K562 (cell line): ENCODE data around the gene ITGA3. TPM values are rescaled to one million over a fixed set of nuclear protein-coding genes. Genes with fewer than 3 reads are reported as not detected.

ENCODE experiments used
- ATAC-seq: fragments of 200-7000 bp; cut with Tn5 transposase; 3 replicates; pipeline ENCODE4 v1.9.1; 2020; ENCODE audit warnings: moderate library complexity
- BruUV-seq: library from RNA; stranded (reverse); fragments of 400-500 nt; replicated peaks from 2 replicates; lab custom pipeline; 2021; lab: Mats Ljungman, UMichigan
- CTCF ChIA-PET: fragments of 300-600 bp; formaldehyde crosslinking; extraction: SDS; loops from one replicate; lab custom pipeline; 2021; ENCODE audit warnings: low intra/inter-chr PET ratio; lab: Yijun Ruan, JAX
- POLR2A ChIA-PET: fragments of 300-600, 350-650 bp; sonication (Branson Sonifier 250); formaldehyde crosslinking; extraction: SDS; loops from one replicate; lab custom pipeline; 2021; ENCODE audit warnings: antibody characterized with exemption, inconsistent platforms; lab: Yijun Ruan, JAX
- DNase-seq, 4 experiments: peaks; one replicate each; pipeline versions ENCODE4 v3.0.0 to v3.0.0-alpha.2; 2011 to 2018; ENCODE audit warnings: low spot score in 3 of 4, mixed read lengths in 3 of 4; ENCODE audit errors: extremely low read depth in 1 of 4
- FAIRE-seq: peaks from 2 replicates; lab custom pipeline; 2011; peaks lifted over from hg19 to GRCh38; lab: Jason Lieb, UNC
- H2AFZ ChIP-seq: 2 replicates; pipeline ENCODE4 v1.6.0; 2011; ENCODE audit warnings: low read depth, low read length, control low read depth, inconsistent platforms
- H3K27ac ChIP-seq: fragments of 200-600 bp; 3 replicates; pipeline ENCODE4 v1.8.0; 2011; ENCODE audit warnings: low read depth, mild to moderate bottlenecking, control low read depth, inconsistent platforms, low read length, moderate library complexity, mixed read lengths; ENCODE audit errors: extremely low read depth
- H3K27me3 ChIP-seq, 2 experiments: fragments of 300-600 bp in 1 of 2; 2 replicates in 1 of 2; 3 replicates in 1 of 2; pipeline versions ENCODE4 v1.6.0 to v1.8.0; 2011; ENCODE audit warnings: inconsistent platforms in 2 of 2, low read length in 2 of 2, mild to moderate bottlenecking in 1 of 2, mixed read lengths in 1 of 2, moderate library complexity in 1 of 2; ENCODE audit not compliant: control insufficient read depth in 2 of 2, insufficient read depth in 2 of 2
- H3K36me3 ChIP-seq: fragments of 300-600 bp; 3 replicates; pipeline ENCODE4 v1.8.0; 2011; ENCODE audit warnings: mild to moderate bottlenecking, low read length, inconsistent platforms; ENCODE audit not compliant: control insufficient read depth, insufficient read depth
- H3K4me1 ChIP-seq, 2 experiments: fragments of 200-600 bp in 1 of 2; replicated peaks in 1 of 2; 2 replicates in 1 of 2; 3 replicates in 1 of 2; pipeline versions ENCODE4 v1.5.1 to v1.8.0; 2011; ENCODE audit warnings: inconsistent platforms in 2 of 2, low read length in 2 of 2, mild to moderate bottlenecking in 1 of 2, mixed read lengths in 1 of 2, moderate library complexity in 1 of 2; ENCODE audit not compliant: control insufficient read depth in 2 of 2, insufficient read depth in 2 of 2
- H3K4me2 ChIP-seq: 2 replicates; pipeline ENCODE4 v1.6.1; 2011; ENCODE audit warnings: low read length, control low read depth, inconsistent platforms, mixed read lengths; ENCODE audit not compliant: insufficient read depth
- H3K4me3 ChIP-seq: fragments of 200-600 bp; sonication (generic), shearing (Covaris generic); 2 replicates; pipeline ENCODE4 v1.5.1; 2016; ENCODE audit warnings: control low read depth, inconsistent platforms
- H3K79me2 ChIP-seq: fragments of 200-600 bp; 3 replicates; pipeline ENCODE4 v1.8.0; 2011; ENCODE audit warnings: low read length, inconsistent platforms; ENCODE audit not compliant: control insufficient read depth, insufficient read depth
- H3K9ac ChIP-seq, 2 experiments: 2 replicates each; pipeline versions ENCODE4 v1.6.0 to v1.6.1; 2011; ENCODE audit warnings: low read depth in 2 of 2, low read length in 2 of 2, control low read depth in 1 of 2, inconsistent platforms in 1 of 2, mild to moderate bottlenecking in 1 of 2, mixed read lengths in 1 of 2; ENCODE audit not compliant: insufficient read depth in 1 of 2
- H3K9me1 ChIP-seq: one replicate; pipeline ENCODE4 v1.6.0; 2011; ENCODE audit warnings: inconsistent platforms, mild to moderate bottlenecking, low read length, moderate library complexity; ENCODE audit not compliant: control insufficient read depth, insufficient read depth
- H3K9me3 ChIP-seq: replicated peaks from 2 replicates; pipeline ENCODE4 v1.5.1; 2011; ENCODE audit warnings: low read depth, low read length, inconsistent platforms; ENCODE audit not compliant: control insufficient read depth, insufficient read depth
- H4K20me1 ChIP-seq: replicated peaks from 2 replicates; pipeline ENCODE4 v1.6.1; 2011; ENCODE audit warnings: low read length, inconsistent platforms, mixed read lengths; ENCODE audit not compliant: control insufficient read depth, insufficient read depth
- CREB1 ChIP-seq, 2 experiments: sonication (generic) in 1 of 2; formaldehyde crosslinking in 1 of 2; IDR thresholded peaks; 2 replicates each; pipeline versions ENCODE4 v1.6.1 to v1.8.0; 2012 to 2022; ENCODE audit warnings: inconsistent platforms in 1 of 2, mild to moderate bottlenecking in 1 of 2, missing genetic modification reagents in 1 of 2, moderate library complexity in 1 of 2
- EP300 ChIP-seq: IDR thresholded peaks from 2 replicates; pipeline ENCODE4 v1.6.1; 2012; ENCODE audit warnings: low read length, improper control_type of control experiment
- FUS ChIP-seq: fragments of 200-400 bp; formaldehyde crosslinking; optimal IDR thresholded peaks from 2 replicates; pipeline ENCODE3; 2017; ENCODE audit warnings: low read depth, low read length
- GATAD2B ChIP-seq: fragments of 450-650 bp; IDR thresholded peaks from 2 replicates; pipeline ENCODE4 v1.6.1; 2017; ENCODE audit warnings: mild to moderate bottlenecking, borderline replicate concordance
- LEF1 ChIP-seq: fragments of 450-650 bp; IDR thresholded peaks from 2 replicates; pipeline ENCODE4 v1.6.1; 2016; ENCODE audit warnings: mild to moderate bottlenecking
- MAFK ChIP-seq: IDR thresholded peaks from 2 replicates; pipeline ENCODE4 v1.6.1; 2011; ENCODE audit warnings: low read length, improper control_type of control experiment
- MECOM ChIP-seq: fragments of 250-450 bp; sonication (Bioruptor Pico); IDR thresholded peaks from 2 replicates; pipeline ENCODE4 v1.8.0; 2022; ENCODE audit warnings: inconsistent platforms
- MTA2 ChIP-seq: fragments of 450-650 bp; IDR thresholded peaks from 2 replicates; pipeline ENCODE4 v1.6.1; 2016; ENCODE audit warnings: low read depth
- NCOA4 ChIP-seq: fragments of 450-650 bp; IDR thresholded peaks from 2 replicates; pipeline ENCODE4 v1.6.1; 2018; ENCODE audit warnings: mild to moderate bottlenecking; ENCODE audit not compliant: partially characterized antibody
- PCBP2 ChIP-seq: fragments of 200-400 bp; formaldehyde crosslinking; IDR thresholded peaks from 2 replicates; pipeline ENCODE4 v1.6.1; 2018; ENCODE audit warnings: low read length, low read depth, mild to moderate bottlenecking, moderate library complexity; ENCODE audit not compliant: poor library complexity, severe bottlenecking
- SIRT6 ChIP-seq: IDR thresholded peaks from one replicate; pipeline ENCODE4 v1.6.1; 2012; ENCODE audit warnings: low read depth, mild to moderate bottlenecking, control low read depth, inconsistent platforms, low read length, moderate library complexity
- SMAD2 ChIP-seq: fragments of 150-350 bp; IDR thresholded peaks from 2 replicates; pipeline ENCODE4 v1.6.1; 2014; ENCODE audit warnings: low read depth, mild to moderate bottlenecking, low read length
- ZFP36 ChIP-seq: fragments of 150-350 bp; IDR thresholded peaks from 2 replicates; pipeline ENCODE4 v1.6.1; 2018; ENCODE audit warnings: low read length, low read depth; ENCODE audit not compliant: partially characterized antibody
- ZNF324 ChIP-seq: fragments of 250-450 bp; sonication (Bioruptor Pico); IDR thresholded peaks from 2 replicates; pipeline ENCODE4 v1.4.0; 2020; ENCODE audit warnings: mild to moderate bottlenecking
- ZNF408 ChIP-seq: fragments of 250-450 bp; sonication (Bioruptor Pico); IDR thresholded peaks from 2 replicates; pipeline ENCODE4 v1.4.0; 2020; ENCODE audit warnings: low read depth, mild to moderate bottlenecking, moderate library complexity
- ZNF644 ChIP-seq: fragments of 200-800 bp; sonication (Bioruptor generic); IDR thresholded peaks from 2 replicates; pipeline ENCODE4 v1.6.1; 2016; ENCODE audit warnings: low read depth, missing genetic modification characterization, missing compliant biosample characterization
- WGBS: fragments of 100-300 bp; shearing (Covaris generic); methylation state at CpG from one replicate; pipeline ENCODE4 v1.1.6; 2016; ENCODE audit warnings: low coverage, mixed read lengths; ENCODE audit not compliant: insufficient coverage; ENCODE audit errors: missing lambda C conversion rate; 5-methylcytosine and 5-hydroxymethylcytosine counted together
- in situ Hi-C: fragments of 300-500 bp; cut with MboI; formaldehyde crosslinking; loops from 4 replicates; pipeline ENCODE4 v1.15.0; 2018; ENCODE audit warnings: inconsistent platforms, mixed read lengths
- intact Hi-C: fragments of 100-400 bp; cut with micrococcal nuclease; formaldehyde crosslinking; loops from 2 replicates; pipeline ENCODE4 v1.14.2; 2022
- polyA plus RNA-seq, 8 experiments: library from polyadenylated mRNA; depleted of rRNA in 4 of 8; stranded (reverse) in 5 of 8; unstranded in 3 of 8; fragments of >200 nt; fragmentation: Nextera tagmentation in 2 of 8; fragmentation: Illumina TruSeq in 1 of 8; extraction: Ambion mirVana in 2 of 8; extraction: Trizol in 1 of 8; gene quantifications; 2 replicates each; pipeline versions ENCODE4 v1.2.1 to v1.2.3, GENCODE V29; 2011 to 2014; ENCODE audit warnings: inconsistent platforms in 1 of 8, missing spikeins in 1 of 8
- total RNA-seq, 7 experiments: library from RNA; depleted of rRNA in 6 of 7; stranded (reverse); fragments of >200 nt in 6 of 7; fragmentation: Illumina TruSeq in 2 of 7; extraction: Trizol in 2 of 7; gene quantifications; 2 replicates each; pipeline versions ENCODE4 v1.2.1 to v1.2.3, GENCODE V29; 2011 to 2021; ENCODE audit warnings: low replicate concordance in 1 of 7
- TF ChIP-seq, protein P1 (sequence below): fragments of 250-450 bp; sonication (Bioruptor Pico); IDR thresholded peaks from 2 replicates; pipeline ENCODE4 v1.5.0; 2020; ENCODE audit warnings: mild to moderate bottlenecking, borderline replicate concordance

The ITGA3 gene
- total and polyA plus RNA-seq, 9 of the 15 experiments (the other 6 are each of a cell fraction or from before 2014, with no cell fraction given), result 0.03 to 0.75 (median 0.14) TPM; not detected in 2

DNA sequence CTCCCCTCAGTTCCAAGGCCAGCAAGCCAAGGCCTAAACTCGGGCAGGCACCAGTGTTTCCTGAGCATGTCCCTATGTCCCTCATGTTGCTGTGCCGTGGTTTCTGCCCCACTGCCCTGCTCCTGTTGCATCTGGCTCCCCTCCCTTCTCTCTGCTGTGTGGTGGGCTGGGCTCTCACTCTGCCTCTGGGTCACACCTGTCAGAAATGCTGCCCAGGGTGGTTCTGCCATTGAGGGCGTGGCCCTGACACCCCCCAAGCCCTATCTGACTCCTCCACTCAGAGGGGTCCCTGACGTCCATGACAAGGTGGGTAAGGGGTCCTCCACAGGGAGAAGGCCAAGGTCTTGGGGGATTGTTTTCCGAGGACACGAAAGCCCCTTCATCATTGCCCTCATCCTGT, 9.2 kb upstream of the ITGA3 start:
- no peak overlapping the region for H3K9ac ChIP-seq
- in situ Hi-C loops, result no loop called here
- H3K4me3 ChIP-seq, result no peak overlapping the region
- TF ChIP-seq EP300 (no peak), FUS (no peak), ZFP36 (no peak), MECOM (CRISPR knock-in tag) (no peak), ZNF408 (CRISPR knock-in tag) (no peak), LEF1 (no peak), PCBP2 (no peak)
- H3K9me3 ChIP-seq, result no peaks in the 10 kb centered on the region
- ChIA-PET CTCF (no interaction called here), POLR2A (no interaction called here)
- H3K9me1 ChIP-seq, result no peaks in the 10 kb centered on the region
- H3K27me3 ChIP-seq, result peaks cover 0 to 21% of the 10 kb centered on the region in 2 experiments; a peak in 2 of 5 replicates
- peaks cover 3 to 10% of the 10 kb centered on the region in 2 experiments; a peak in 3 of 5 replicates for H3K4me1 ChIP-seq
- no peak overlapping the region for H2AFZ ChIP-seq
- H3K27ac ChIP-seq, result no peak overlapping the region
- no peak for FAIRE-seq
- no peak for ATAC-seq
- H3K36me3 ChIP-seq, result no peaks in the 10 kb centered on the region
- intact Hi-C loops, result no loop called here
- 9% methylated on average over 6 of the region's 6 CpGs for WGBS
- no peaks in the 10 kb centered on the region for H3K79me2 ChIP-seq
- H3K4me2 ChIP-seq, result no peak overlapping the region
- no peaks in the 10 kb centered on the region; the same call in 1 of the 2 replicates for H4K20me1 ChIP-seq
- DNase-seq, result no peak
- no TSS peak for BruUV-seq

DNA sequence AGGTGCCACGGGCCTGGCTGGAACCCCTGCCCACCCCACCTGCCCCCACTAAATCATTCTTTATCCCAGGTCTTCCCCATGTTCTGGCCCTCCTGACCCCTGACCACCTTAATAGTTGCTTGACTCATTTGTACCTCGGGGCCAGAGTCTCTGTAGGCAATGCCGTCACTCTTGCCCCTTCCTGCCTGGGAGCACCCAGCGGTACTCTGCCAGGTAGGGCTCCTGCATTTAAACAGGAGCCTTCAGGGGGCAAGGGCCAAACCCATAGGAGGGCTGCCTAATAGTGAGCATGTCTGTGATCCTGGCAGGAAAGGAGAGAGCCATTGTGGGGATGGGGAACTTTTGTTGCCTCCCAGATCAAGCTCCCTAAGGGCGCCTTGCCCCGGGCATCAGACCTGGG, 8.8 kb upstream of the ITGA3 start:
- no peaks in the 10 kb centered on the region; the same call in 1 of the 2 replicates for H4K20me1 ChIP-seq
- FAIRE-seq (no peak), DNase-seq (no peak), ATAC-seq (no peak)
- H3K9ac ChIP-seq, result no peak overlapping the region
- in situ Hi-C loops (no loop called here), intact Hi-C loops (no loop called here)
- ChIA-PET CTCF (no interaction called here), POLR2A (interaction anchor here (0.7 kb wide), 1 partner anchor 153 kb away, joined by 3 read pairs; no protein-coding TSS in a partner anchor)
- H3K9me3 ChIP-seq, result no peaks in the 10 kb centered on the region
- peaks cover 3 to 10% of the 10 kb centered on the region in 2 experiments; a peak in 3 of 5 replicates for H3K4me1 ChIP-seq
- H2AFZ ChIP-seq, result no peak overlapping the region
- WGBS, result 39% methylated on average over 6 of the region's 6 CpGs
- peaks cover 0 to 20% of the 10 kb centered on the region in 2 experiments; a peak in 2 of 5 replicates for H3K27me3 ChIP-seq
- no peaks in the 10 kb centered on the region for H3K79me2 ChIP-seq
- no peak overlapping the region for H3K4me2 ChIP-seq
- no peak overlapping the region for H3K4me3 ChIP-seq
- no peak overlapping the region for H3K27ac ChIP-seq
- BruUV-seq, result no TSS peak
- no peaks in the 10 kb centered on the region for H3K36me3 ChIP-seq
- H3K9me1 ChIP-seq, result no peaks in the 10 kb centered on the region
- TF ChIP-seq MTA2 (no peak), SIRT6 (no peak), NCOA4 (no peak), ZNF644 (tag) (no peak), GATAD2B (no peak), MAFK (no peak), SMAD2 (no peak), ZNF324 (CRISPR knock-in tag) (no peak), CREB1 (IDR thresholded peaks at IDR 0.05) (no peak), CREB1 (CRISPR knock-in tag; IDR thresholded peaks at IDR 0.05) (no peak)
- TF ChIP-seq, protein P1, sequence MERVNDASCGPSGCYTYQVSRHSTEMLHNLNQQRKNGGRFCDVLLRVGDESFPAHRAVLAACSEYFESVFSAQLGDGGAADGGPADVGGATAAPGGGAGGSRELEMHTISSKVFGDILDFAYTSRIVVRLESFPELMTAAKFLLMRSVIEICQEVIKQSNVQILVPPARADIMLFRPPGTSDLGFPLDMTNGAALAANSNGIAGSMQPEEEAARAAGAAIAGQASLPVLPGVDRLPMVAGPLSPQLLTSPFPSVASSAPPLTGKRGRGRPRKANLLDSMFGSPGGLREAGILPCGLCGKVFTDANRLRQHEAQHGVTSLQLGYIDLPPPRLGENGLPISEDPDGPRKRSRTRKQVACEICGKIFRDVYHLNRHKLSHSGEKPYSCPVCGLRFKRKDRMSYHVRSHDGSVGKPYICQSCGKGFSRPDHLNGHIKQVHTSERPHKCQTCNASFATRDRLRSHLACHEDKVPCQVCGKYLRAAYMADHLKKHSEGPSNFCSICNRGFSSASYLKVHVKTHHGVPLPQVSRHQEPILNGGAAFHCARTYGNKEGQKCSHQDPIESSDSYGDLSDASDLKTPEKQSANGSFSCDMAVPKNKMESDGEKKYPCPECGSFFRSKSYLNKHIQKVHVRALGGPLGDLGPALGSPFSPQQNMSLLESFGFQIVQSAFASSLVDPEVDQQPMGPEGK (CRISPR knock-in tag), result no peak
